TTC549 (cell line): Measurements from ENCODE around the gene CLIC3.
"Not testable (repeated sequence)": the region's sequence is repeated elsewhere in the genome, so short reads cannot be mapped to it uniquely, and the experiment has no call there.

Experiments
- FAIRE-seq: peaks from 2 replicates; lab custom pipeline; 2012; peaks lifted over from hg19 to GRCh38; lab: Jason Lieb, UNC

Gene CLIC3

DNA sequence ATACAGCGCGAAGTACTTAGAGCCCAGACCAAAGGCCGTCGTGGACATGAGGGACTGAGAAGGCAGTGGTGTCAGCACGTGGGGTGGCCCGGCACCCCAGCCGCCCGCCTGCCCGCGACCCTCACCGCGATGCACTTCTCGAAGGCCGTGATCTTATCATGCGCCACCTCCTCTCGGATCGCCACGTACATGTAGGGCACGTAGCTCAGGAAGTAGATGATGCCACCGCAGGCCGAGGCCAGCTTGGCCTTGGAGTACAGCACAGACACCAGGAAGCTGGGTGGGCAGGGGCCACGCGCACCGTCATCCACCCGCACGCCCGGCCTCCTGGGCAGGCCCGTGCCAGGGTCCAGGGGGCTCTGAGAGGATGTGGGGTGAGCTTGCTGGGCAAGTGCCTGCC is 20.7 kb upstream of the CLIC3 start:
- no peak for FAIRE-seq

DNA sequence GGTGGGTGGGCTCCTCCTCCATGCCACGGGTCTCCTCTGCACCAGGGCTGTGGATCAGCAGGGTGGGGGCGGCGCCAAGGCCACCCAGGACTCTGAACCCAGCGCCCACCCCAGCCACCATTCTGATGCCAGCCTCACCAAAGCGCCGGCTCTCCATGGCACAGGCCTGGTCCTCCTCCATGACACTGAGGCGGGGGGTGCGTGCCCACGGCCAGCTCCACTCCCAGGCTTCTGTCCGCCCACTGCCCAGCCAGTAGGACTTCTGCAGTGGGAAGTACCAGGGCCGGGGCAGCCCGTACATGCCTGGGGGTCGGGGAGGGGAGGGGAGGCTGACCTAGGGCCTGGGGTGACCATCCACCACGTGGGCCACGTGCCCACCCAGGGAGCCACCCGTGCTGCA is 20.1 kb upstream of the CLIC3 start:
- FAIRE-seq, result no peak

DNA sequence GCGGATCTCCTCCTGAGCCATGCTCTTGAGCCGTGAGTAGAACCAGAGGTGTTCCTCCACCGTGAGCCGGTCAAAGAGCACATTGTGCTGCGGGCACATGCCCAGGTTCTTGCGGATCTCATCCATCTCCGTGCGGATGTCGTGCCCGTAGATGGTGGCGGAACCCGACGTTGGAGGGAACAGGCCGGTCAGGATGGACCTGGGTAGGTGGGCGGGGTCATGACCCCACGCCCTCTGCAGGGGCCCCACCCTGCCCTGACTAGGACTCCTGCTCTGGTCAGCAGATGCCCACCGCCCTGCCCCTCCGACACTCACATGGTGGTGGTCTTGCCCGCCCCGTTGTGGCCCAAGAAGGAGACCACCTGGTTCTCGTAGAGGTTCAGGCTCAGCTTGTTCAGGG is 19.6 kb upstream of the CLIC3 start:
- FAIRE-seq, result no peak

DNA sequence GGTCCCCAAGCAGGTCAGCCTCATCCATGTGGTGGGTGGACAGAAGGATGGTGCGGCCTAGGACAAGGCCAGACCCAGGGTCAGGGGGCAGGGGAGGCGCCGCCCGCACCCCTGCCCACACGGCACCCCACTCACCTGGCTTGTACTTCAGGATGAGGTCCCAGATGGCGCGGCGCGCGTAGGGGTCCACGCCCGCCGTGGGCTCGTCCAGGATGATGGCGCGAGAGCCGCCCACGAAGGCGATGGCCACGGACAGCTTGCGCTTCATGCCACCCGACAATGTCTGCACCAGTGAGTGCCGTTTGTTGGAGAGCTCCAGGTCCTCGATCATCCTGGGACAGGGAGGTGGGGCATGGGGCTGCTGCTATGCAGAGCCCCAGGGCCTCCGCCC is 19.2 kb upstream of the CLIC3 start:
- no peak for FAIRE-seq

DNA sequence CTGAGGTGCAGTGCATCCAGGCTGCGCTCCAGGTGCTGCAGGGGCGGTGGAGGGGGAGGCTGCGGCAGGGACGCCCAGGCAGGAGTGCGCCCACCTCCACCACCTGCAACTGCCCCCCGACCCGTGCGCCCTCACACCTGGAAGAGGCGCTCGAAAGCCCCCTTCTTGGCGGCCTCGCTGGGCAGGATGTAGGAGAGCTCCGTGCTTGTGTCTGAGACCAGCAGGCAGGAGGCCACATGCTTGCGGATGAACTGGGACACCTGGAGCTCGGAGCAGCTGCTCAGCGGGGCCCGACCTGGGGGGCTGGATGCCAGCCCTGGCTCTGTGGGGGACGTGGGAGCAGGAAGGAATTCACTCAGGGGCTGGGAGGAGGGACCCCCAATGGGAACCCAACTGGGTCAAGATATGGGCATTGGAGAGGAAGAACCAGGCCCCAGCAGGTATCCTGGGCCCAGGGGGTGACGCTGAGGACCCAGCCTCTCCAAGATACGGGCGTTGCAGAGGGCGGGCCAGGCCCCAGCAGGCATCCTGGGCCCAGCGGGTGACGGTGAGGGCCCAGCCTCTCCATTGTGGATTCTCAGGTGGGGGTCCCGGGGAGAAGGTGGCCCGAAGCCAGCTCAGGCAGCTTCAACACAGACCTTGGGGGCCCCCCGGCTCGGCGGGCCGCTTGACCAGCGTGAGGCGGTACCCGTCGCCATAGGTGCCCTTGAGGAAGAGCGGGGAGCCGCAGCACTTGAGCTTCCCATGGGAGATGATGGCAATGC is 18.6 kb upstream of the CLIC3 start:
- no peak for FAIRE-seq

DNA sequence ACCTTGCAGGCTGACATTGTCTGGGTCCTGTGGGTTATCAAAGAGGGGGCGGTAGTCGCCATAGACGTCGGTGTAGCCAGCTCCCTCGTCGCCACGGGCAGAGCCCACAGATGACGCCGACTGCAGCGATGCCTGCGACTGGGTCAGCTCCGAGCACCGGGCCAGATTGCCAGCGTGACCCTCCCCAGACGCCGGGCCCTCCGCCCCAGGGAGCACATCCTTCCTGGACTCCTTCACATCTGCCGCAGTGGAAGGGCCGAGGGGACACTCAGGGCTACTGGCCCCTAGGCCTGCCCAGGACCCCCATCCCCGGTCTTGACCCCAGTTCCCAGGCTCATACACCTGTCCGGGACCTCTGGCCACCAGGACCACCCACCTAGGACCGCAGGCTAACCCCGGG is 17.8 kb upstream of the CLIC3 start:
- no peak for FAIRE-seq

DNA sequence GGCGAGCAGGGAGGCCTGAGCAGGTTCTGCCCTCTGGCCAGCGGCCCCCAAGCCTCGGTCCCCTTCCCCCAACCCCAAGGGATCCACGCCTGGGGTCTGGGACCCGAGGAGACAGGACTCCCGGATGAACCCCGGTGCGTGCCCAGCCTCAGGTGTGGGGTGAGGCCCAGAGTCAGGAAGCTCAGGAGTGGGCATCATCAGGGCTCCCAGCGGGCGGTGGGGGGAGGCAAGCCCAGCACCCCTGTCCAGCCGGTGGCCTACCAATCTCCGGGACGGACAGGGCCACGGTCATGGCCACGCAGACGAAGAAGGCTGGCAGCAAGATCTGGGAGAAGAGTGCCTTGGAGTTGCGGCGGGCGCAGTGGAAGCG is 17.2 kb upstream of the CLIC3 start:
- no peak for FAIRE-seq

DNA sequence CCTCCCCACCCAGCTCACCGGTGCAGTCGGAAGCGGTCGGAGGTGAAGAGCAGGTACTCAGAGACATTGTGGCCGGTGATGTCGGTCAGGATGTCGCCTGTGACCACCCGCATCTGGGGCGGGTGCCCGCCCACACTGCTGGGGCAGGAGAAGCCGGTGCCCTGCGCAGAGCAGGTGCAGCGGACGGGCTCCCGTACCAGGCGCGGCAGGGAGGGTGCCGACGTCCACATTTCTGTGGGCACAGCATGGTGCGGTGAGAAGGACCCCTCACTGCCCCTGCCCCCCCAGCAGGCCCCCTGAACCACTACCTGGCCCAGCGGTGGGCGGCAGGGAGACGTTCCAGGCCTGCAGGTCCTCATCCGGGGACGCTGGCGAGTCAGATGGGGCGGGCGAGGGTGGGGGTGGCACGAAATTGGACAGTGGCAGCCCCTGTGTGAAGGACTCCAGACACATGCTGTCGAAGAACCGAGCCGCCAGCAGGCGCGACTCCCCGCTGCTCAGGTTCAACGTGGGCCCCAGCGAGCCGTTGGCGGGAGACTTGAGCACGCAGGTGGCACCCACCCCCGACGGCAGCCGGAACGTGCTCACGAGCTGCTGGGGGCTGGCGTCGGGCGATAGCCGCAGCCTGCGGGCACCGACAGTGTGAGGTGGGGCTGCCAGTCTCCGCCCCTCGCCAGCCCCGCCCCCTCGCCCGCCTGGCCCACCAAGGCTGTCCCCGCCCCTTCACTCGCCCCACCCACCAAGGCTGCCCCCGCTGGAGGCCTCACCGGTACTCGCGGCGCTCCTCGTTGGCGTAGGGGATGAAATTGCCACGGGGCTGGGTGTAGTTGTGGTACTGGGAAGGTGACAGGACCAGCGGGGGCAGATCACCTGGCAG is 16.6 kb upstream of the CLIC3 start:
- no peak for FAIRE-seq

DNA sequence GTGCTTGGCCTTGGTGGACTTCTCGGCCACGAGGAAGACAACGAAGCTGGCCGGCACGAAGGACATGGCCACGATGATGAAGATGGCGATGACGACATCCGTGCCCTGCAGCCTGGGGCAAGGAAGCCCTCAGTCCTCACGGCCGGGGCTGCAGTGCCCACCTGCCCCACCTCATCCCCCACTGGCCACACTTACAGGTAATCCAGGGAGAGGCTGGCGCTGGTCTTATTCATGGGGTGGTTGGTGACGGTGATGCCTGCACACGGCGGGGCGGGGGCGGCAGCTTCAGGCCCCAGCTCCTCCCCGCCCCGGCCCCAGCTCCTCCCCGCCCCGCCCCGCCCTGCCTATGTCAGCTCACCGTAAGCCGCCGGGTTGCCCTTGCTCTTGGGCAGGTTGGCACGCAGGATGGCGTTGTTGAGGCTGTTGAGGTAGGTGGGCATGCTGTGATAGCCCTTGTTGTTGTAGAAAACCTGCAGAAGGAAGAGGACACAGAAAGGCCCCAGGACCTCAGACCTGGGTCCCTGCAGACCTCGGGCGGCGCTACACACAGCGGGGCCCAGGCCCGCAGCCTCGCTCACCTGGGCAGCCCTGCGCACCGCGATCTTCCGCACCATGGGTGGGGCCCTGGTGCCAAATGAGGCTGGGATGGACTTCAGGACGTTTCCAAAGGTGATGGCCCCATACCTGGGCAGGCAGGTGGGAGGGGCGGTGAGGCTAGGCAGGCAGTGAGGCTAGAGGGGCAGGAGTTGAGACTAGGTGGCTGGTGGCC is 15.7 kb upstream of the CLIC3 start:
- no peak for FAIRE-seq

DNA sequence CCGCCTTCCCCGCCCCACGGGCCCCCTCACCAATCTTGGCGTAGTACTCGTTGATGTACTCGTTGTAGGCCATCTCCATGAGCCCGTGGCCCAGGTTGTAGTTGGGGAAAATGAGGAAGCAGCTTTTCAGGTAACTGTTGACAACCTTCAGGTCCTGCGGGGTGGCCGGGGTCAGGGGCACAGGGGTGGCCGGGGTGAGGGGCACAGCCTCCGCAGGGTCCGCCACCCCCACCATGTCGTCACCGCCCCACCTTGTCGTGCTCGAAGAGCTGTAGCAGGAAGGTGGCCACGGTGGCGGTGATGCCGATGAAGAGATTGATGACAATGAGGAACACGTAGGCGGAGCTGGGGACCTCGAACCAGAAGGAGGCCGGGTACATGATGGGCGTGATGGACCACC is 14.8 kb upstream of the CLIC3 start:
- FAIRE-seq, result no peak

DNA sequence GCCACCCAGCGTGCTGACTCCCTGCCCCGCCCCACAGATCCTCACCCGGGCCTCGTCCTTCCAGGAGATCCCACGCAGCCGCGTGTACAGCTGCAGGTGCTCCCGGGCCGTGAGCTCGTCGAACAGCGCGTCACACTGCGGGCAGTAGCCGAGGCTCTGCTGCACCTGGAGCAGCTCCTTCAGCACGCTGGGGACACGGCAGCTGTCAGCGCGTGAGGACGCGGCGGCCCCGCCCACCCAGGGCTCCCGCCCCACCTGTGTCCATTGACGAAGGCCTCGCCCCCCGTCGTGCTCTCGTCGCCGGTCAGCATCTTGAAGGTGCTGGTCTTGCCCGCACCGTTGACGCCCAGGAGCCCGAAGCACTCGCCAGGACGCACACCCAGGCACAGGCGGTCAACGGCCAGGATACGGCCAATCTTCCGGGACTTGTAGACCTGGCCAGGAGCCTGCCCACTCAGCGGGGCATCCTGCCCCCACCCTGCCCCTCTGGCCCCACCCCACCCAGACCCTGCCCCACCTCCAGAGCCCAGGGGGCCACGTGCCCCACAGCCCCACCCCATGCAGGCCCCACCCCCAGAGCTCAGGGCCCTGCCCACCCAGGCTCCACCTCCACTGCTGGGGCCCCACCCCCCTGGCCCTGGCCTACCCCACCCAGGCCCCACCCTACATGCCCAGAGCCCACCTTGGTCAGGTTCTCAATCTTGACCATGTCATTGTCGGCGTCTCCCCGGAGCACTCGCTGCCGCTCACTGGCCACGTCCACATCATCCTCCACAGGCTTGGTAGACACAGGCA is 13.8 kb upstream of the CLIC3 start:
- no peak for FAIRE-seq

DNA sequence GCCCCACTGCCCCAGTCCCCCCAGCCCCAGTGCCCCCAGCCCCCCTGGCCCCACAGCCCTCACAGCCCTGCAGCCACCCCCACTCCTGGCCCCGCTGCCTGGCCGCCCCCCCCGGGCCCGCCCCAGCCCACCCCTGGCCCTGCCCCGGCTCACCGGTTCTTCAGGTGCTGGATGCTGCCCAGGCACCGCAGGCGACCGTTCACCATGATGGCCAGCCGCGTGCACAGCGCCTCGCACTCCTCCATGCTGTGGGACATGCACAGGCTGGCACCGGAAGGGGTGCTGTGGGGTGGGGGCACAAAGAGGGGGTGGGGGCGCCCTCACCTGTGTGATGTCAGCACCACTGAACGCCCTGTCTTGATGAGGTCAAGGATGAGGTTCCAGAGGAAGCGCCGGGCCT is 12.8 kb upstream of the CLIC3 start:
- FAIRE-seq, result no peak

DNA sequence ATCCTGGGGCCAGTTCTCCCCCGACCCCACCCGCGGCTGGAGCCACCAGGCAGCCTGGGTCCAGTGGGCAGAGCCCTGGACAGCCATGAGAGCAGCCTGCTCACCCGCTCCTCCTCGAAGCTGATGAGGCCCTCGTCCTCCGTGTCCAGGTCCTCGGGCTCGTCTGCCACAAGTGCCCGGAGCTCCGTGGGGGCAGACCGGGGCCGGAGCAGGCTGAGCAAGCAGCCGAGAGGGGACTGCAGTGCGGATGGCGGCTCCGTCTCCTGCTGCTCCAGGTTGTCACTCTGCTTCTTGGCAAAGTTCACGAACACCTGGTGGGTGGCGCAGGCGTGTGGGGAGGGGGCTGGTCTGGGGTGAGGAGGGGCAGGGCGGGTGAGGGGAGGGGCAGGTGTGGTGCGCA is 11.9 kb upstream of the CLIC3 start:
- no peak for FAIRE-seq

DNA sequence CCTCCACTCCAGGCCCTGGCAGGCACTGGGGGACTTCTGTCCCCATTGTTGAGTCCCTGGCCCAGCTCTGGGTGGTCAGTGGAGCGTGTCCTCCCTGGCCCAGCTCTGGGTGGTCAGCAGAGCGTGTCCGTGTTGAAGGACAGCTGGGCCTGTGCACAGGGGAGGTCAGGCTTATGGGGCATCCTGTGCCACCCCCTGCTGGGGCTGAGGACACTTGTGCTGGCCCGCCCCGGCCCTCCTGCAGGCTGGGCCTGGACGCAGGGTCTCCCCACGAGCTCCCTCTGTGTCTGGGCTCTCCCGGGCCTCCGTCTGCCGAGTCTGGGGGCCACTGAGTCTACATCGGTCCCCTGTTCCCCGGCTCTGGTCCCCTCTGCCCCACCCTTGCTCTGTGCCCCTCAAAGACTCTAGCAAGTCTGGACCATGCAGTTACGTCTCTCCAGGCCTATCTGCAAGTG is 11.5 kb upstream of the CLIC3 start:
- no peak for FAIRE-seq

DNA sequence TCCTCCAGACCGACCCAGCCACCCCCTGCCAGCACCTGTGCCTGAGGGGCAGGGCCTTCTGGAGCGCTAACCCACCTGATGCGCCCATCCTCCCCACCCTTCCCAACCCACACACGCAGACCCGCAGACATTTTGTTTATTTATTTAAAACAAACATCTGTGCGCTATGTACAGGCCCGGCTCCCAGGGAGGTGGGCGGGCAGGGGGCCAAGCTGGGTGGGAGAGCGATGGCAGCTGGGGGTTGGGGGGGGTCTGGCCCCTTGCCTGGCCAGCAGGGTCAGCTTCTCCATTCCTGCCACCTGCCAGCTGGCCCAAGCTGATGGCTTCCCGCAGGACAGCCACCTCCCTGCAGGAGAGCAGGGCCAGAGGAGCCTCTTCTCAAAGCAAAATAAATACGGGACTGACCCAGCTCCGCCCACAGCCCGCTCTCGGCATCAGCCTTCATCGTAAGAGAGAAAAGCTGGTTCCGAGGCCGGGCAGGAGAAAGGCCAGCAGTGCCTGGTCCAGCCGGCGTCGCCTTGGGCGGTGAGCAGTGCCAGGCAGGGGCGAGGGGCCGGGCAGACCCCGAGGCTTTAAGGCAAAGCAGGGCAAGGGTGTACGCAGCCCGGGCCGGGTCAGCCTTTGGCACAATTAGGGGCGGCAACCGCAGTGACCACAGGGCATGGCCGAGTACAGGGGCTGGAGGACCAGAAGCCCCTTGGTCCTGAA is 10.9 kb upstream of the CLIC3 start:
- FAIRE-seq, result no peak

DNA sequence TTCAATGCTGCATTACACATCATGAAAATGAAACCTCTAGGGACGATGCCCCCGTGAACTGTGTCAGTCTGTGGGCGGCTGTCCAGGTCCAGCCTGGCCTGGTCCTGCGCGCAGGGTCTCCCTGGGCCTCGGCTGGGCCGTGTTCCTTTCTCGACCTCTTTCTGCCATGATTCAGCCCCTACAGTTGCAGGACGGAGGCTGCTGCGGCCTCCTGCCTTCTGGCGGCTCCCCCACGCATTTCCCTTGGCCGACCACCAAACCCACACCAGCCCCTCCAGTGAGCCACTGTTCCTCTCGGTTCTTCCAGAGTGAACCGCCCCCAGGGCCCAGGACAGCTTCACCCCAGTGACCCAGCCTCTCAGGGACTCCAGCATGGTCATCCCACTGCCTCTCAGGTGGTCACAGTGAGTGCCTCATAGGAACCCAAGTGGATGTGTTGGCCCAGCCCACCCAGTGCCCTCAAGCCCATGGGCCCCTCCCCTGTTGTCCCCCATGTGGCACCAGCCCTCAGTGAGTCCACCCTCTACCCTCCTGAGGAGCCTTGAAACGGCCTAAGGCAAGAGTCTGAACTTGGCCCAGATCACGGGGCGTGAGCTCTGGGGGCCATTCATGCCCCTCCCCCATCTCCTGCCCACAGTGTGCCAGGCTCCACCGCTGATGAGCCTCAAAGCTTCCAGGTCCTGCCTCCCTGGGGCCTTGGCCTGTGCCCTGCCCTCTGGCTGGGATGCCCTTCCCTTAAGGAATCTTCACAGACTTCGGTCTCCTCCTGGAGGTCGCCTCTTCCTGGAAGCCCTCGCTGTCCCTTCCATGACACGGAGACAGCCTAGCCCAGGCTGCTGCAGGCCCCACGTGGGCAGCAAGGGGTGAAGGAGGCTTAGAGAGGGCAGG is 10.0 kb upstream of the CLIC3 start:
- no peak for FAIRE-seq

DNA sequence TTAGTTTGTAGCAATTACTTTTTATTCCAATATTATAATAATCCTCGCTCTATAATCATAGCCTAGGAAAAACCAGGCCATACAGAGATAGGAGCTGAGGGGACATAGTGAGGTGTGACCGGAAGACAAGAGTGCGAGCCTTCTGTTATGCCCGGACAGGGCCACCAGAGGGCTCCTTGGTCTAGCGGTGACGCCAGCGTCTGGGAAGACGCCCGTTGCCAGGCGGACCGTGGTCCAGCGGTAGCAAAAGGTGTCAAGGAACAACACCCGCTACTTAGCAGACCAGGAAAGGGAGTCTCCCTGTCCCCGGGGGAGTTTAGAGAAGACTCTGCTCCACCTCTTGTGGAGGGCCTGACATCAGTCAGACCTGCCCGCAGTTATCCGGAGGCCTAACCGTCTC is 7.9 kb upstream of the CLIC3 start:
- FAIRE-seq, result not testable (repeated sequence)

DNA sequence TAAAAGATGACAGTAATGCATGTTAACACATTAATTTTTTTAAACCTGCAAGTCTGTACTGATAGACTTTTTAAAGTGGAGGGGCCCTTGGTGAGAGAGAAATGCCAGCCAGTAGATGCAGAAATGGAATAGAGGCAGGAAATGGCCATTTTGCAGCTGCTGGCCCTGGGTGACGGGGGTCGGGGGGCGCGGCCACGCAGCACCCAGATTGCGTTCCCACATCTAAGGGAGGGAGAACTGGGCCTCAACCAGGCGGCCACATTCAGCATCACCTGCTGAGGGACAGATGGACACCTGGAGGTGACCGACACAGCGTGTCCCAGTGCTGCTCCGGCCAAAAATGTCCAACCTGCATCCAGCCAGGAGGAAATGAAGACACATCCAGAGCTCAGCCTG is 6.3 kb upstream of the CLIC3 start:
- no peak for FAIRE-seq

DNA sequence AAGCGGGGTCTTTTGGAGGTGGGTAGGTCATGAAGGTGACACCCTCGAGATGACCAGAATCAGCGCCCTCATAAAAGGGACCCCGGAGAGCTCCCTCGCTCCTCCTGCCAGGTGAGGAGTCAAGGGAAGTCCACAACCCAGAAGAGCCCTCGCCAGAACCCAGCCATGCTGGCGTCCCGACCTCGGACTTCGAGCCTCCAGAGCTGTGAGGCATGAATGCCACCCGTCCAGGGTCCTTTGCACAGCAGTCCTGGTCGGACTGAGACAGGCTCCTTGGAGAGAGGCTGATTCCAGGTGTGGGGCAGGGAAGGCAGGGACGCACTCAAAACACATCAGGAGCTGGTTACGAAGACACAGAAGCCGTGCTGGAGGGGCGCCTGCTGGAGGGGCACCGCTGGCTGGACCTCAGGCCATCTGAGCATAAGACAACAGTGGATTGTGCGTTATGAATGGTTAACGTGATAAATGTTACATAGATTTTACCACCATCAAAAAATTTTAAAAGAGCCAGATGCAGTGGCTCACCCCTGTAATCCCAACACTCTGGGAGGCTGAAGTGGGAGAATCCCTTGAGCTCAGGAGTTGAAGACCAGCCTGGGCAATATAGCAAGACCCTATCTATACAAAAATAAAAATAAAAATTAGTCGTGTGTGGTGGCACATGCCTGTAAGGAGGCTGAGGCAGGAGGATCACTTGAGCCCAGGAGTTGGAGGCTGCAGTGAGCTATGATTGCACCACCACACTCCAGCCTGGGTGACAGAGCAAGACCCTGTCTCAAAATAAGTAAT is 5.7 kb upstream of the CLIC3 start:
- FAIRE-seq, result no peak
